AG04450 (cell line): ENCODE measurements around the gene ARMC3. TPM values are rescaled to one million over a fixed set of nuclear protein-coding genes. Genes with fewer than 3 reads are reported as not detected.

ENCODE experiments used
- CTCF ChIA-PET: fragments of 300-600, 350-600 bp; formaldehyde crosslinking; extraction: SDS; loops from one replicate; lab custom pipeline; 2022; ENCODE audit warnings: antibody characterized with exemption, inconsistent platforms; lab: Charles Lee
- POLR2A ChIA-PET: fragments of 350-600 bp; formaldehyde crosslinking; extraction: SDS; loops from one replicate; lab custom pipeline; 2021; ENCODE audit warnings: antibody characterized with exemption, inconsistent platforms; lab: Yijun Ruan, JAX
- DNase-seq: peaks from one replicate; pipeline ENCODE4 v3.0.0-alpha.2; 2011; ENCODE audit warnings: low read depth, low spot score
- H3K27ac ChIP-seq: one replicate; pipeline ENCODE4 v1.5.1; 2012; ENCODE audit warnings: low read depth, low read length, control low read depth
- H3K27me3 ChIP-seq: one replicate; pipeline ENCODE4 v1.6.0; 2012; ENCODE audit warnings: low read length; ENCODE audit not compliant: control insufficient read depth, insufficient read depth
- H3K4me3 ChIP-seq: 2 replicates; pipeline ENCODE4 v1.5.1; 2011; ENCODE audit warnings: mild to moderate bottlenecking, low read depth, low read length, control low read depth
- H3K9me3 ChIP-seq: 2 replicates; pipeline ENCODE4 v1.5.1; 2012; ENCODE audit warnings: low read length; ENCODE audit not compliant: control insufficient read depth, insufficient read depth
- polyA plus RNA-seq: library from polyadenylated mRNA; depleted of rRNA; stranded (reverse); fragments of >200 nt; gene quantifications from 2 replicates; pipeline ENCODE4 v1.2.3, GENCODE V29; 2011
- TF ChIP-seq, protein P1 (sequence below): IDR thresholded peaks from 2 replicates; pipeline ENCODE4 v1.5.1; 2011; ENCODE audit warnings: low read depth, low read length, control low read depth, inconsistent platforms

Gene ARMC3
- polyA plus RNA-seq, 1 experiment: not detected

DNA sequence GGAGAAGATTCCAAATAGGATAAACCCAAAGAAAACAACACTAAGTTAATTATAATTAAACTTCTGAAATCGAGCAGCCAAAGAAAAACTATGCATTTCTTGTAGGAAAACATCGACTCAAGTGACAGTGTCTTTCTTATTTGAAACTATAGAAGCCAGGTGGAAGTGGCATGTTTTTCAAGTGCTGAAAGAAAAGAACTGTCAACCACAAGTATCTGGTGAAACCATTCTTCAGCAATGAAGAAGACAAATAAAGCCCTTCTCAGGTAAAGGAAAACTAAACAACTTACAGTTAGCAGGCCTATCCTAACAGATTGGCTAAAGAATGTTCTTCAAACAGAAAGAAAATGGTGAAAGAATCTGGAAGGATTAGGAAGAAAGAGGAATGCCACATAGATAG, 96.1 kb downstream of the ARMC3 start:
- TF ChIP-seq, protein P1, sequence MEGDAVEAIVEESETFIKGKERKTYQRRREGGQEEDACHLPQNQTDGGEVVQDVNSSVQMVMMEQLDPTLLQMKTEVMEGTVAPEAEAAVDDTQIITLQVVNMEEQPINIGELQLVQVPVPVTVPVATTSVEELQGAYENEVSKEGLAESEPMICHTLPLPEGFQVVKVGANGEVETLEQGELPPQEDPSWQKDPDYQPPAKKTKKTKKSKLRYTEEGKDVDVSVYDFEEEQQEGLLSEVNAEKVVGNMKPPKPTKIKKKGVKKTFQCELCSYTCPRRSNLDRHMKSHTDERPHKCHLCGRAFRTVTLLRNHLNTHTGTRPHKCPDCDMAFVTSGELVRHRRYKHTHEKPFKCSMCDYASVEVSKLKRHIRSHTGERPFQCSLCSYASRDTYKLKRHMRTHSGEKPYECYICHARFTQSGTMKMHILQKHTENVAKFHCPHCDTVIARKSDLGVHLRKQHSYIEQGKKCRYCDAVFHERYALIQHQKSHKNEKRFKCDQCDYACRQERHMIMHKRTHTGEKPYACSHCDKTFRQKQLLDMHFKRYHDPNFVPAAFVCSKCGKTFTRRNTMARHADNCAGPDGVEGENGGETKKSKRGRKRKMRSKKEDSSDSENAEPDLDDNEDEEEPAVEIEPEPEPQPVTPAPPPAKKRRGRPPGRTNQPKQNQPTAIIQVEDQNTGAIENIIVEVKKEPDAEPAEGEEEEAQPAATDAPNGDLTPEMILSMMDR: no peak
- H3K9me3 ChIP-seq: no peaks in the 10 kb centered on the region
- ChIA-PET CTCF (no interaction called here), POLR2A (no interaction called here)
- DNase-seq: no peak
- no peak overlapping the region for H3K27ac ChIP-seq
- H3K27me3 ChIP-seq: no peaks in the 10 kb centered on the region
- H3K4me3 ChIP-seq: no peak overlapping the region

DNA sequence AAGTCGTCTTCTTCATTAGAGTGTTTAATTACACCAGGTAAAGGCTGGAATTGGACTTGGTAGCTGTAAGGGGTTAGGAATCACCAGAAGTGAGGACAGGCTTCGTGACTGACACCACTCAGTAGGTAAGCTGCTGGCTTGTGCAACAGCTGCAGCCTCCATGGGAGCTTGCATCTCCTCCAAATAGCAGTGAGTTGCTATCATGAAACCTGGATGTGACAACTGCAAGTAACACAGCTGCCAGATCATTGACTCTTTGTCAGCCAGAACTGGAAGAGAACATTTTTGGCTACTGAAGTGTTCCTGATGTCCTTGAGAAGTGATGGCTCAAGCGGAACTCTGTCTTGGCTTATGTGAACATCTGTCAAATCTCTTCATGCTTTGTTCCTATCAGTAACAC, 103.5 kb downstream of the ARMC3 start:
- ChIA-PET CTCF (no interaction called here), POLR2A (no interaction called here)
- H3K27ac ChIP-seq: no peak overlapping the region
- no peaks in the 10 kb centered on the region for H3K9me3 ChIP-seq
- DNase-seq: no peak
- TF ChIP-seq, protein P1: no peak
- no peaks in the 10 kb centered on the region for H3K27me3 ChIP-seq
- H3K4me3 ChIP-seq: no peak overlapping the region

DNA sequence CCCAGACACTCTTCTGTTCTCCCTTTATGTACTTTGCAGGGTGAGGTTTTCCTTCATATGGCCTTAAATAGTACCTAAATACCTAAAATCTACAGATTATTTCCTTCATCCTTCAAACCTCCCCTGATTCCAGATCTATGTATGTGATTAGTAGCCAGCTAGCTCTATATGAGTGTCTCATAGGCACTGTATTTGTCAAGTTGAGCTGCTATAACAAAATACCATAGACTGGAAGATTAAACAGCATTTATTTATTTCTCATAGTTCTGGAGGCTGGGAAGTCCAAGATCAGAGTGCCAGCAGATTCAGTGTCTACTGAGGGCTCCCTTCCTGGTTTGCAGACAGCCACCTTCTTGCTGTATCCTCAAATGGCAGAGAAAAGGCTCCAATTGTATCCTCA, 106.9 kb downstream of the ARMC3 start:
- CTCF ChIA-PET: no interaction called here
- POLR2A ChIA-PET: no interaction called here

DNA sequence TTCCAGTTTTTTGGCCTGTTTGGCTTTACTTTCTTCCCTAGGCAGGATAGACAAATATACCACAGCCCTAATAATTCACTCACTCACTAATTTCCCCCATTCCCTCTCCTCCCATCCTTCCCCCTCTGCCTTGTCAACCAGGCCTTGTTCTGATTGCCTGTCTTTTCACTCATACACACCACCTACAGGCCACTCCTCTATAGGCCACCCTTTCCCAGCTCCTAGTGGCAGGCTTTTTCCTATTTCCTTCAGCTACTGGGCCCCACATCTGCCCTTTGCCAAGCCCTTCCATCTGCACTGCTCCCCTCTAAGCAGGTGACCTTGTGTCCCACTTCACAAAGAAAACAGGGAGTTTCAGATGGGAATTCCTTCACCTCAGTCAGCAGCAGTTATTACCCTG, 107.7 kb downstream of the ARMC3 start:
- POLR2A ChIA-PET: no interaction called here
- Histone ChIP-seq H3K27ac (no peak overlapping the region), H3K27me3 (no peaks in the 10 kb centered on the region), H3K4me3 (no peak overlapping the region), H3K9me3 (no peaks in the 10 kb centered on the region)
- DNase-seq: no peak
- TF ChIP-seq, protein P1: peak; percentile 30; the same call in 1 of the 2 replicates
- CTCF ChIA-PET: no interaction called here

More for the DNA sequence above, 106.9 kb downstream of the ARMC3 start:
- no peak overlapping the region for H3K4me3 ChIP-seq
- H3K27ac ChIP-seq: no peak overlapping the region
- no peaks in the 10 kb centered on the region for H3K27me3 ChIP-seq
- TF ChIP-seq, protein P1: no peak
- no peak for DNase-seq
- H3K9me3 ChIP-seq: no peaks in the 10 kb centered on the region

DNA sequence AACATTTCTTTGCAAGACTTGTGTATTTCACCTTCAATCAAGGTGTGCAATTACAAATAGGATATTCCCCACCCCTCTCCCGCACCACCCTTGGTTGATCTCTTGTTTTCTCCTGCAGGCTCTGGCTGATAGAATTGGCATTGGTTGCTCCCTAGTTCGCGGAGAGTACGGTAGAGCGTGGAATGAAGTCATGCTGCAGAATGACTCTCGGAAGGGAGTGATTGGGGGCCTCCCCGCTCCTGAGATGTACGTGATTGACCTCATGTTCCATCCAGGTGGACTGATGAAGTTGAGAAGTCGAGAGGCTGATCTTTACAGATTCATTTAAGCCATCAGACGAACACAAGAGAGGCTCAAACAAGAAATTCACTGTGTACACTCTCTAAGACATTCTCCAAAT, 109.3 kb downstream of the ARMC3 start:
- TF ChIP-seq, protein P1: no peak
- no peak for DNase-seq
- ChIA-PET CTCF (no interaction called here), POLR2A (no interaction called here)
- Histone ChIP-seq H3K27me3 (no peaks in the 10 kb centered on the region), H3K27ac (no peak overlapping the region), H3K4me3 (no peak overlapping the region), H3K9me3 (no peaks in the 10 kb centered on the region)
